GM21737 (cell line): Measurements from ENCODE around the gene AFDN.

Experiments
- ATAC-seq: cut with Tn5 transposase; IDR thresholded peaks from one replicate; pipeline ENCODE4 v1.9.1; 2021; ENCODE audit warnings: mild to moderate bottlenecking, moderate library complexity; ENCODE audit not compliant: unreplicated experiment

The AFDN gene

DNA sequence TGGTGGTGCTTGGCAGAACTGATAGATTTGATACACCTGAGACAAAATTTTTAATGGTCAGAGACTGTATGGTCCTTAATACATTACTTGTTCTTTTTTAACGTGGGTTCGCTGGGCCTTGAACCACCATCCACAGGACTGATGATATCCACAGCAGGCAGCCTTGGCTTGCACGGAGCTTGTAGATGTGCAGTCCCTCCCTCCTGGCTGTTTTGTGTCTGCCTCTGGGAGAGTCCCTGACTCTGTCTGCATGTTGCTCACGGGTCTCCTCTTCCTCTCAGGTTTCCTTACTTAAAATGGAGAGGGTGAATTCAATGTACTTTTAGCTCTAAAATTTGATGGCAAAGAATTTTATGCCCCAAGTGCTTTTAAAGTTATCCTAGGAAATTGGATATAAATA is 188.3 kb downstream of the AFDN start:
- ATAC-seq, result no peak

DNA sequence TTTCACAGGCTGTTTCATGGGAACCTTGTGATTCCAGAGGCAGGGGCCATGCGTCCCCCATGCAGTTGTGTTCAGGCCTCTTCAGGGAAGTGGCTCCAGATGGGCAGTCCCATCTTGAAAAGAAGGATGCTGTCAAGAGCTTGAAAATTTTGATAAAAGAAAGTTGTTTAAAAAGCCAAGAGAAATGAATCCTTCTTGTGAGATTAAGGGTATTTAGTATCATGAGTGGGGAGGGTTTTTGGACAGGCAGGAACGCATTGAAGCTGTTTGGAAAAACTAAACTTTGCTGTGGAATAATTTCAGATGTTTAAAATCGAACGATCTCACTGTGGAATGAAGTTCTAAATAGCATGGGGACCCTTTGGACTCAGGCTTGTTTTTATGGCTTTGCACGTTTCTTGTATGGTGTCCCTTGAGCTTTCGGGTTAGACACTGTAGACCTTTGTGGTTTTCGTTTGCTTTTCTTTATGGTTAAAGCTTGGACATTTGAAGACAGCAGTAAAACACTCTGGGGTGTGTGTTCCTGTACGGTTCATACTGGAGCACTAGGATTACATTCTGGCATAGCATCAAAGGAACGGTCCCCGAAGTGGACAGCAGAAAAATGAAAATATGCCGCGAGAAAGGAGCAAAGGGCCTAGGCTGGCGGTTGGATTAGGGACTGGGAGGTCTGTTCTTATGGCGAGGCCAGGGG is 188.9 kb downstream of the AFDN start:
- no peak for ATAC-seq

GRCh38 chr6:168016176-168016620 is 189.5 kb downstream of the AFDN start:
- no peak for ATAC-seq

DNA sequence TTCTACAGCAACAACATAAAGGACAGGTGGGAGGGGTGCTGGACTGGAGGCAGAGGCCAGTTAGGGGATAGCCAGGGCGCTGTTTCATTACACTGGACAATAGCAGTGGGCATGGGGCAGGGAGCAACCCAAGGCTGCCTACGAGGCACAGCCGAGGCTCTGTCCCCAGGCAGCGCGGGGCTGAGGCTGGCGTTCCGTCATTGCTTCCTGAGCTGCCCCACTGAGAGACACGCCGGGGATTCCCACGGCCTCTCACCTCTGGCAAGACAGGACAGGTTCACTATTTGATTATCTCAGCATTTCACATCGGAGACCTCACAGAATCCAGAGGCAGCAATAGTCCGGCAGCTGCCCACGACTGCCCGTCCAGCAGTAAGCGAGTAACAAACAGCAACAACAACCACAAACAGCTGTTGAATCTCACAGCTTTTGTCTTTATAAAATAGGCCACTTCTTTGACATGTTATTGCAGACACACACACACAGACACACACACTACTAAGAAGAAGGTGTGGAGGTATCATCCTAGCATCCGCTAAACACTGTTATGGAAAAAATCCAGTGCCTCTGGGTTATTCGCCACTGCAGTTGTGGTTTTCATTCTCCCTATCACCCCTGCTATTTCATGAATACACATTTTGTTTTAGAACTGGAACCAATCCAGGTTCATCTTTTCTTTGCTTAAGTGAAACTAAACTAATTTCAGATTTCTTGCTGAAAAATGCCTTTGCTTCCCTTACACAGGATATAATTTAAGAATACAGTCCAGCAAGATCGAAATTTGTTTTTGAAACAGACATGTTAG is 190.2 kb downstream of the AFDN start:
- ATAC-seq, result no peak

- no peak for ATAC-seq
Measured at GRCh38 chr6:168017629-168018028, 190.9 kb downstream of the AFDN start.

- no peak for ATAC-seq
Measured at GRCh38 chr6:168018664-168019063, 192.0 kb downstream of the AFDN start.

DNA sequence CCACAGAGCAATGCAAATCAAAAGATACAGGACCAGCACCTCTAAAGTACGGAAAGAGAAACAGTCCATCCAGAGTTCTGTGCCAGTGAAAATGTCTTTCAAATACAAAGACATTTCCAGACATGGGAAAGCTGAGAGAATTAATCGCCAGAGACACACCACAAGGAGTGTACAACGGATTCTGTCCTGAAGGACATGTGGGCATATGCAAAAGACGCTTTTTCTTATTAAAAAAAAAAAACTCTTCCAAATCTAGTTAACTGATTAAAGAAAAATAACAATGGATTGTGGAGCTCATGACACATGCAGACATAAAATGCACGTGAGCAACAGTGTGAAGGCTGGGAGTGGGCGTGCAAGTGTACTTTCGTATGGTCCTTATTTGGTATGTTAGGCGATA is 193.5 kb downstream of the AFDN start:
- no peak for ATAC-seq

DNA sequence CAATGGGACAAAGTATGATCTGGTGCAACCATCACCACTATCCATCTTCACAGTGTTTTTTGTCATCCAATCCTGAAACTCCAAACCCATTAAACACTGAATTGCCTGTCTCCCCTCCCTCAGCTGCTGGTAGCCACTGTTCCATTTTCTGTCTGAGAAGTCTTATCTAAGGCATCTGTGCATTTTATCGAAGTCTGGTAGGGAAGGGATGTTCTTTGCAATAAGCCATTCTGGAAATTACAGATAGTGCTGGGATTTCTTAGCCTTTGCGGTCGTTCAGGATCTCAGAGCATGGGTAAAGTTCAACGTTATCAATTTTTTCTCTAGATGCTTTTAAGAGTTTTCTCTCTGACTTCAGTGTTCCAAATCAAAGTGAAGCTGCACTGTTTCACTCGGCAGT is 194.9 kb downstream of the AFDN start:
- no peak for ATAC-seq
